HG03354 (cell line): ENCODE results near the gene XXYLT1.

Experiments
- ATAC-seq: cut with Tn5 transposase; IDR thresholded peaks from one replicate; pipeline ENCODE4 v1.9.1; 2021; ENCODE audit warnings: mild to moderate bottlenecking; ENCODE audit not compliant: unreplicated experiment, poor library complexity, severe bottlenecking

Gene XXYLT1

GRCh38 chr3:195268576-195269309 lies 2.2 kb downstream of the XXYLT1 start:
- no peak for ATAC-seq

GRCh38 chr3:195267096-195267495 lies 3.9 kb downstream of the XXYLT1 start:
- ATAC-seq, result no peak

- no peak for ATAC-seq
Measured at GRCh38 chr3:195266428-195266827, 4.5 kb downstream of the XXYLT1 start.

- no peak for ATAC-seq
Measured at GRCh38 chr3:195265363-195265976, 5.5 kb downstream of the XXYLT1 start.

- no peak for ATAC-seq
Measured at GRCh38 chr3:195263925-195264600, 6.9 kb downstream of the XXYLT1 start.

GRCh38 chr3:195263193-195263924 lies 7.6 kb downstream of the XXYLT1 start:
- no peak for ATAC-seq

- no peak for ATAC-seq
Measured at GRCh38 chr3:195261925-195262324, 9.0 kb downstream of the XXYLT1 start.

GRCh38 chr3:195260280-195260905 lies 10.6 kb downstream of the XXYLT1 start:
- peak; percentile 27 for ATAC-seq

- peak; percentile 83 for ATAC-seq
Measured at GRCh38 chr3:195259475-195260279, 11.3 kb downstream of the XXYLT1 start.

- peak; percentile 1 for ATAC-seq
Measured at GRCh38 chr3:195259154-195259474, 11.8 kb downstream of the XXYLT1 start.

- ATAC-seq, result no peak
Measured at GRCh38 chr3:195258449-195259153, 12.4 kb downstream of the XXYLT1 start.

- no peak for ATAC-seq
Measured at GRCh38 chr3:195257454-195258448, 13.2 kb downstream of the XXYLT1 start.

- ATAC-seq, result no peak
Measured at GRCh38 chr3:195256639-195257453, 14.1 kb downstream of the XXYLT1 start.

GRCh38 chr3:195255571-195256501 lies 15.1 kb downstream of the XXYLT1 start:
- ATAC-seq, result no peak

GRCh38 chr3:195255176-195255500 lies 15.8 kb downstream of the XXYLT1 start:
- no peak for ATAC-seq
